HAP-1 (cell line): ENCODE results near the gene CLPSL1.
A peak's percentile ranks its signal among the peaks of the same experiment; 100 is the strongest.
"Not testable (repeated sequence)": the region's sequence is repeated elsewhere in the genome, so short reads cannot be mapped to it uniquely, and the experiment has no call there.

ENCODE experiments used
- DNase-seq, 2 experiments: peaks; one replicate each; pipeline ENCODE4 v3.0.0-alpha.2; 2016 to 2020; ENCODE audit warnings: low spot score in 2 of 2
- H3K27me3 ChIP-seq: fragments of 250-450 bp; sonication (Bioruptor Pico); 2 replicates; pipeline ENCODE4 v1.5.1; 2020; ENCODE audit warnings: low read depth, mild to moderate bottlenecking, moderate library complexity
- H3K36me3 ChIP-seq: fragments of 250-450 bp; sonication (Bioruptor Pico); replicated peaks from 2 replicates; pipeline ENCODE4 v1.5.1; 2020; ENCODE audit warnings: mild to moderate bottlenecking
- H3K4me1 ChIP-seq: fragments of 250-450 bp; sonication (Bioruptor Pico); 2 replicates; pipeline ENCODE4 v1.5.1; 2020; ENCODE audit warnings: mild to moderate bottlenecking
- H3K4me3 ChIP-seq: fragments of 250-450 bp; sonication (Bioruptor Pico); 2 replicates; pipeline ENCODE4 v1.5.1; 2020; ENCODE audit warnings: mild to moderate bottlenecking, moderate library complexity
- H3K9me3 ChIP-seq: fragments of 250-450 bp; sonication (Bioruptor Pico); 2 replicates; pipeline ENCODE4 v1.5.1; 2020; ENCODE audit warnings: mild to moderate bottlenecking, moderate library complexity
- in situ Hi-C: fragments of 300-500 bp; cut with MboI; formaldehyde crosslinking; loops from 3 replicates; pipeline ENCODE4 v1.14.3; 2020; ENCODE audit warnings: low sequenced_read_pairs, inconsistent platforms, mixed read lengths

Gene CLPSL1, protein sequence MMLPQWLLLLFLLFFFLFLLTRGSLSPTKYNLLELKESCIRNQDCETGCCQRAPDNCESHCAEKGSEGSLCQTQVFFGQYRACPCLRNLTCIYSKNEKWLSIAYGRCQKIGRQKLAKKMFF

DNA sequence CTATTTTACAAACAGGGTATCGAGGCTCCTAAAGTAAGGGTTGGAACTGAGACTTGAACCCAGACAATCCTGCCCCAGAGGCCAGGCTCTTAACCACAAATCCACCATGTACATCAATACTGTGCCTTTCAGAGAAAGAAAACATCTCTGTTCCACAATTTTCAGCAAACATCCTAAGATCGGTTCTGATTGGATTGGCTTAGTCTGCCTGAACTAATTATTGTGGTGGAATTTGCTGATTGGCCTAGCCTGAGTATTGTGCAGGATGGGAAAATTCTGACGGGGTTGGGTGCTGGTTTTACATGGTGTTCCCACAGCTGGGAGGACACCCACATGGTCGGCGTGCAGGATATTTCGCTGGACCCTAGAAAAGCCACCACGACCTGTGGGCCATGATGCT is at the start of gene CLPSL1:
CLPSL1 (plus strand) TSS at position 301 of the 400 bp plus-strand sequence; CDS start at position 393, 92 bp downstream.
- Histone ChIP-seq H3K36me3 (no peaks in the 10 kb centered on the region), H3K4me1 (peaks cover 21% of the 10 kb centered on the region), H3K4me3 (no peak within 1 kb of the TSS), H3K27me3 (no peaks in the 10 kb centered on the region), H3K9me3 (no peaks in the 10 kb centered on the region)
- no peak for DNase-seq
- in situ Hi-C loops, result no loop called here

DNA sequence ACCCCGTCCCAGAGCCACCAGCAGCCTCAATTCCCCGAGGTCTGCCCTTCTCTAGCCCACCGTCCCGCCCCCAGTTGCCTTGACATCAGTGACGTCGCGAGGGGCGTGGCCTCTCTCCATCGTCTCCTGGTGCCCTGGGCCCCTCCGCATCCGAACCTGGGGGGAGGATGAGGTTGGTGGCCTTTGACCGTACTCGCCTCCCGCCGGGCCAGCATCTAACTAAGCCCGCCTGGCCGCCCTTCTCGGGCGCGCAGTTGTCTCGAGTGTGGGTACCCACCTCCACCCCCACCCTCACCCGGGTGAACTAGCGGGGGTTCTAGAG is 49.4 kb upstream of the CLPSL1 start:
- peak overlapping the region; percentile 63 for H3K4me3 ChIP-seq
- no peaks in the 10 kb centered on the region for H3K9me3 ChIP-seq
- no peaks in the 10 kb centered on the region for H3K36me3 ChIP-seq
- peaks cover 38% of the 10 kb centered on the region for H3K4me1 ChIP-seq
- in situ Hi-C loops, result no loop called here
- no peaks in the 10 kb centered on the region for H3K27me3 ChIP-seq
- peak; percentile 82 to 97 for DNase-seq

DNA sequence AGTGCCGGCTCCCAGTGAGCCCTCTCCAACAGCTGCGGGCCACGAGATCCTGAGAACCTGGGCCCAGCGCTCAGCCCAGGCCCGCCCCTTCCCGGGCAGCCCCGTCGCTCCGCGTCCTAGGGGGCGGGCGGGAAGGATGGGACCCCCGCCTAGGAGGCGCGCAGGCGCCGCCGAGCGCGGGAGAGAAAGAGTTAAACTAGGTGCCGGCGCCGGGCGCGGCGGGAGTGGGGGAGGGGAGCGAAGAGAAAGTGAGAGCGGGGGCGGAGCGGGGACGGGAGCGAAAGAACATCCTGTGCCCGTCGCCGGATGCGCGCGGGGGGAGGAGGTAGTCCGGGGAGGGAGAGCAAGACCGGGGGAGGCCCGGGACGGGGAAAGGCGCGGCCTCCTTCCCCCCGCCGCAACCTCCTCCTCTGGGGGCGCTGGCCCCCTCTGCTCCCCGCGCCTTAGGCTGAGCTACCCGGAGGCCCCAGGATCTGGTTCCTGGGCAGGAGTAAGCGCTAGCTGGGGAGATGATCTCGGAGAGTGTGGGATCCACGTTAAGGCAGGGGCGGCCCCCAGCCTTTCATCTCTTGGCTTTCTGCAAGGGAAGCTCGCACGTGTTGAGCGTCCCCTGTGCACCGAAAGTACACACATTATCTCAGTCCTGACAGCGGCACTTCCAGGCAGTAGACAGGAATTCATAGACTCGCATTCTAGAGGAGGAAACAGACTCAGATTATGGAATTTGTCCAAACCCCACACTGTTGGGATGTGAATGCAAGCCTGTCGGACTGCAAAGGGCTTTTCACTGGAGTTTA is 48.9 kb upstream of the CLPSL1 start:
- in situ Hi-C loops, result no loop called here
- Histone ChIP-seq H3K9me3 (no peaks in the 10 kb centered on the region), H3K27me3 (no peaks in the 10 kb centered on the region), H3K36me3 (no peaks in the 10 kb centered on the region), H3K4me3 (peak overlapping the region; percentile 63), H3K4me1 (peaks cover 33% of the 10 kb centered on the region)
- DNase-seq, result peak; percentile 81 to 96

DNA sequence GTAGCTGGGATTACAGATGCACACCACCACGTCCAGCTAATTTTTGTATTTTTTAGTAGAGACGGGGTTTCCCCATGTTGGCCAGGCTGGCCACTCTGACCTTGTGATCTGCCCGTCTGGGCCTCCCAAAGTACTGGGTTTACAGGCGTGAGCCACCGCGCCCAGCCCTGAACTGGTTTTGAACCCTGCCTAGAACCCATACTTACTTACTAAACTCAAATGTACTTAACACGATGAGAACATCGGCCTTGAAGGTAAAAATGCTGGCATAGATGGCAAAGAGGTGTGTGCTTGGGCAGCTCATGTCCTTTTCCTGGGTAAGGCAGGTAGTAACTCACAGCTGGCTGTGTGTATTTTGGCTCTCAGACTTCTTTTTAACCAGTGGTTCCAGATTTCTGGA is 47.2 kb upstream of the CLPSL1 start:
- DNase-seq, result no peak
- Histone ChIP-seq H3K9me3 (no peaks in the 10 kb centered on the region), H3K36me3 (no peaks in the 10 kb centered on the region), H3K27me3 (no peaks in the 10 kb centered on the region), H3K4me1 (peaks cover 19% of the 10 kb centered on the region), H3K4me3 (no peak overlapping the region)
- in situ Hi-C loops, result no loop called here

DNA sequence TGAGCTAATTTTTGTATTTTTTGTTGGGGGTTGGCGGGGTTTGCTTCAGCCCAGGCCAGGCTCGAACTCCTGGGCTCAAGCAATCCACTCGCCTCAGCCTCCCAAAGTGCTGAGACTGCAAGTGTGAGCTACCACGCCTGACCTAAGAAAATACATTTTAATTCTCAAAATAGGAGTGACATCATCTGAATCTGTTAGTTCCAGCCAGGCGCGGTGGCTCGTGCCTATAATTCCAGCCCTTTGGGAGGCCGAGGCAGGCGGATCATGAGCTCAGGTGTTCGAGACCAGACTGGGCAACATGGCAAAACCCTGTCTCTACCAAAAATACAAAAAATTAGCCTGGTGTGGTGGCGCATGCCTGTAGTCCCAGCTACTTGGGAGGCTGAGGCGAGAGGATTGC is 46.5 kb upstream of the CLPSL1 start:
- H3K9me3 ChIP-seq, in situ Hi-C loops, DNase-seq, H3K4me3 ChIP-seq, H3K27me3 ChIP-seq, H3K36me3 ChIP-seq: not testable (repeated sequence)
- H3K4me1 ChIP-seq, result peaks cover 23% of the 10 kb centered on the region

DNA sequence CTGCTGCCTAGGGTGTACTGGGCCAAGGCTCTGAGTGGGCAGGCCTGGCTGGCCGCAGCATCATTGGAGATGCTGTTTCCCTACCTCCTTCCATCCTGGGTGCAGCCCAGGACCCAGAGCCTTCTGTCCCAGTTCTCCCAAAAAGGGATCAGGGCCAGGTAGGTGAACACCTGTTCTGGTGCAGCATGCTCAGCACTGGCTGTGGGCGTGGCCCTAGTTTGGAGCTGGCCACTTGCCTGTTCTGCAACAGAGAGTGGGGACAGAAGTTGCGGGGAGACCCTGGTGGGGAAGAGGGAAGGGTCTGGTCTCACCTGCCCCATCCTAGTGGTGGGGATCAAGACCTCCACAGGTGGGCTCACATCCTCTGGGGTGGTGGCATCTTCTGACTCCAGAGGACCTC is 45.4 kb upstream of the CLPSL1 start:
- no peaks in the 10 kb centered on the region for H3K27me3 ChIP-seq

DNA sequence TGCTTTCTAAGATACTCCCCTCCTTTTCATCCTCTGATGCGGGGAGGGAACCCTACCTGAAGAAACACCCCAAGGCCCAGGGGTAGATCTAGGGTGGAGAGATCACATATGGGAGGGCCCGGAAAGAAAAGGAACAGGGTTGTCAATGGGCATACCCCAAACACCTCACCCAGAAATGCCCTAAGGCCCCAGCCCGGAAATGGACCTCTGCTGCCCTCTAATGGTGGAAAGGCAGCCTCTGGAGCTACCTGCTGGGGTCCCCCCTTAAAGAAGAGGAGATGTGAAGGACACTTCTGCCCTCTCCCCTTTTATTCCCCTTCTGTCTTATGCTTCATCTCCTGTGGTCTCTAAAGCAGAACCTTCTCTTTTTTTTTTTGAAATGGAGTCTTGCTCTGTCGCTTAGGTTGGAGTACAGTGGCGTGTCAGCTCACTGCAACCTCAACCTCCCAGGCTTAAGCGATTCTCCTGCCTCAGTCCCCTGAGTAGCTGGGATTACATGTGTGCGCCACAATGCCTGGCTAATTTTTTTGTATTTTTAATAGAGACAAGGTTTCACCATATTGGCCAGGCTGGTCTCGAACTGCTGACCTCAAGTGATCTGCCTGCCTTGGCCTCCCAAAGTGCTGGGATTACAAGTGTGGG is 44.4 kb upstream of the CLPSL1 start:
- in situ Hi-C loops, result loop anchor here (5.0 kb wide), 2 partner anchors 154 to 214 kb away; no protein-coding TSS in a partner anchor
- H3K36me3 ChIP-seq, result no peaks in the 10 kb centered on the region
- H3K27me3 ChIP-seq, result no peaks in the 10 kb centered on the region
- H3K4me1 ChIP-seq, result peaks cover 30% of the 10 kb centered on the region
- no peak overlapping the region for H3K4me3 ChIP-seq
- no peaks in the 10 kb centered on the region for H3K9me3 ChIP-seq
- DNase-seq, result peak; percentile 57 to 89

More for the DNA sequence above, 45.4 kb upstream of the CLPSL1 start:
- peaks cover 34% of the 10 kb centered on the region for H3K4me1 ChIP-seq
- in situ Hi-C loops, result loop anchor here (5.0 kb wide), 2 partner anchors 153 to 213 kb away; no protein-coding TSS in a partner anchor
- no peak overlapping the region for H3K4me3 ChIP-seq
- H3K9me3 ChIP-seq, result no peaks in the 10 kb centered on the region
- no peaks in the 10 kb centered on the region for H3K36me3 ChIP-seq
- no peak for DNase-seq

DNA sequence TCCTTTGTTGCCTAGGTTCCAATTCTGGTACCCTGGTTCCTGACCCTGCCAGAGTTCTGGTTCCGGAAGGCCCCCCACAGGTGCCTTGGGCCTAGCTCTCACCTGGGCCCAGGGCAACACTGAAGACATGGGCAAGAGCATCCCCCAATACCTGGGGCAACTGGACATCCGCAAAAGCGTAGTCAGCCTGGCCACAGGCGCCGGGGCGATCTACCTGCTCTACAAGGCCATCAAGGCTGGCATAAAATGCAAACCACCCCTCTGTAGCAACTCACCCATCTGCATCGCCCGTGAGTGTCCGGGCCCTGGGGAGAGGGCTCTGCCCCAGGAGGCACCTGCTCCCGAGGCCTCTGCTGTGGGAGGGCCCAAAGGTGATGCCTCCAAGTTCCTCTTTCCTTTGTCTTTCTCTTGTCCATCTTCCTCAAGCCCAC is 43.8 kb upstream of the CLPSL1 start, which contains the start of gene ARMC12:
ARMC12 (plus strand) TSS at position 51 of the 431 bp plus-strand sequence; CDS start at position 128, 77 bp downstream.
- in situ Hi-C loops, result loop anchor here (5.0 kb wide), 2 partner anchors 155 to 215 kb away; no protein-coding TSS in a partner anchor
- no peak within 1 kb of the TSS for H3K4me3 ChIP-seq
- H3K27me3 ChIP-seq, result no peaks in the 10 kb centered on the region
- peaks cover 29% of the 10 kb centered on the region for H3K4me1 ChIP-seq
- H3K9me3 ChIP-seq, result no peaks in the 10 kb centered on the region
- DNase-seq, result no peak
- H3K36me3 ChIP-seq, result no peaks in the 10 kb centered on the region

DNA sequence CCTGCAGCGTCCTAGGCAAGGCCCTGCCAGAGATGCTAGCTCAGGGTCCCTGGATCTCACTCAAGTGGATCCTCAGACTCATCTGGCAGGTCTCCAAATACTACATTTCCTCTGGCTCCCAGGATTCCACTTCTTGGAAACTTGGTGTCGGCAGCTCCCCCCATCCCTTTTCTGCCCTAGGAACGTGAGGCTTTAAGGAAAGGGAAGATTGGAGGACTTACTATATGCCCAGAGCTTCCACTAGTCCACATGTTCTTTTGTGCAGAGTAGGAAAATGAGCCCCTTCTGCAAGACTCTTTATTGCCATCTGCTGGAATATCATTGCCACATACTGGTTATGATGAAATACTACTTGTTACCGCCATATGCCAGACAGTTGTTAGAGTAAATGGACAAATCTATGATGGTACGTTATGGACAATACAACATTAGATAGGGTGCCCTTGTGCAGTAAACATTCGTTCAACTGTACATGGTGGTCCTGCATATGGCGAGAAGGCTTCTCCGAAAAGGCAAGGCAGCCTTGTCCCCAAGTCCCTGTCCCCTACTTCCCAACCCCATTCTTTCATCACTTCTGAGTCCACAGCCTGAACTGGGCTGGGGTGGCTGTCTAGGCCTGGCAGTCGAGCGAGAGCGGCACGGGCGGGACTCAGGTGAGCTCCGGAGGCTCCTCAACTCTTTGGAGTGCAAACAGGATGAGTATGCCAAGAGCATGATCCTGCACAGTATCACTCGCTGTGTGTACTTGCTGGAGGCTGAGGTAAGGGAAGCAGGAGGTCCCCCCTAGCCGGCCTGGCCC is 43.2 kb upstream of the CLPSL1 start:
- in situ Hi-C loops, result loop anchor here (5.0 kb wide), 2 partner anchors 155 to 215 kb away; no protein-coding TSS in a partner anchor
- Histone ChIP-seq H3K4me3 (no peak overlapping the region), H3K4me1 (peaks cover 23% of the 10 kb centered on the region), H3K27me3 (no peaks in the 10 kb centered on the region), H3K36me3 (no peaks in the 10 kb centered on the region), H3K9me3 (no peaks in the 10 kb centered on the region)
- DNase-seq, result peak in 1 of 2 experiments; percentile 87

DNA sequence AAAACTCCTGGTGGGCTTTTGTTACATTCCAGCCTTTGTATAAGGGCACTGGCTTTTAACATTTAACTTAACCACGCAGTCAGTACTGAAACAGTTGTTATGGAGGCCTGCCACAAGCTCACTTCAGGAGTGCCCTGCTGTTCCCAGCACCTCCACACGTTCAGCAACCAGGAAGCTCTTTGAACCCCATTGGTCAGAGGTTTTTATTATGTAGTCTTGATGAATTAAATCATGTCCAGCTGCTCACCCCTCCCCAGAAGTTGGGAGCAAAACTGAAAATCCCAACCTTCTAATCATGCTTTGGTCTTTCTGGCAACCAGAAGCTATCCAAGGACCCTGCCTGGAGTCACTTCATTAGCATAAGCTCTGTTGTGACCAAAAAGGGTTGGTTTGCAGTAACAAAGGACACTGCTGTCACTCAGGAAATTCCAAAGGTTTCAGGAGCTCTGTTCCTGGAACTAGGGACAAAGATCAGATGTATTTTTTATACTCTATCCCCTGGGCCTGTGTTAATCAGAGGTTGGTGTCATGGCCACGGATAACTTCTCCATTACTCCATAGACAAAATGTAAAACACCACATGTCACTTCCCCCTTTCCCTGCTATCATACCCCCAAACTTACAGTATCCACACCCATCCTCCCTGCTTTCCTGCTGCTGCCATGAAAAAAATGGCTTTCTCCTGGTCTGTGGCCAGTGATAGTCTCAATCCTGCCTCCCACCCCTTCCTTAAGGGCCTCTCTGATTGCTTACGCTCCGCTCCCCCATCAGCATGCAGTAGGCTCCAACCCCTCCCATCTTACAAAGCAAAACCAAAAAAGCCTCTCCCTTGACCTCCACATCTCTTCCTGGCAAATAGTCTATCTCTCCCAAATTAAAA is 40.9 kb upstream of the CLPSL1 start:
- Histone ChIP-seq H3K4me1 (peaks cover 20% of the 10 kb centered on the region), H3K27me3 (no peaks in the 10 kb centered on the region), H3K4me3 (no peak overlapping the region), H3K9me3 (no peaks in the 10 kb centered on the region), H3K36me3 (no peaks in the 10 kb centered on the region)
- in situ Hi-C loops, result loop anchor here (5.0 kb wide), 2 partner anchors 158 to 218 kb away; no protein-coding TSS in a partner anchor
- peak; percentile 69 to 91 for DNase-seq

DNA sequence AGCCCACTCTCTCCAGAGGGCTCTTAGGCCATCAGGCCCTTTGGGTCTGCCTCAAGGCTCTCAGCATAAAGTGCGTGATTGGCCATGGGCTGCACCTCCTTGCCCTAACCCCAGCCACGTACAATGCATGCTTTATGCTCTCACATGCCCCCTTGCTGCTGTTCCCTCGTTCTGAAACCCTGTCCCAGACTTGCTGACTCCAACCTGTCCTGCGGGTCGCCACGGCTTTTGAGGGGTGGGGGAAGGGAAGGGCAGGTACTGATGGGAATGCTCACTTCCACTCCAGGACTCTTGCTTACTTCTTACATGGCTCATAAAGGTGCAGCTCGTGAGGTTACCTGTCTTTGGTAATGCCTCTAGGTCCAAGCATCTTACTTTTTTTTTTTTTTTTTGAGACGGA is 38.0 kb upstream of the CLPSL1 start:
- Histone ChIP-seq H3K4me1 (peaks cover 17% of the 10 kb centered on the region), H3K9me3 (no peaks in the 10 kb centered on the region; the same call in 1 of the 2 replicates), H3K27me3 (no peaks in the 10 kb centered on the region), H3K4me3 (no peak overlapping the region), H3K36me3 (no peaks in the 10 kb centered on the region)
- in situ Hi-C loops, result no loop called here
- DNase-seq, result no peak

DNA sequence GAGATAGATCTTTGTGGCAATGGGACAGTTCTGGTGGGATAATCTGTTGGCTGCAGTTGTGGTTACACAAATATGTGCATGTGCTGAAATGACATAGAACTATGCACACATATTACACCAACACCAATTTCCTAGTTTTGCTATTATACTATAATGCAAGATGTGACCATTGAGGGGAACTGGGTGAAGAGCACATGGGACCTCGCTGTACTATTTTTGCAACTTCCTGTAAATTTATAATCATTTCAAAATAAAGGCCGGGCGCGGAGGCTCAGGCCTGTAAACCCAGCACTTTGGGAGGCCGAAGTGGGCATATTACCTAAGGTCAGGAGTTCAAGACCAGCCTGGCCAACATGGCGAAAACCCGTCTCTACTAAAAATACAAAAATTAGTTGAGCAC is 35.3 kb upstream of the CLPSL1 start:
- Histone ChIP-seq H3K9me3 (peaks cover 2% of the 10 kb centered on the region; the same call in 1 of the 2 replicates), H3K4me1 (peaks cover 2% of the 10 kb centered on the region), H3K27me3 (no peaks in the 10 kb centered on the region), H3K4me3 (no peak overlapping the region), H3K36me3 (no peaks in the 10 kb centered on the region)
- DNase-seq, result no peak
- in situ Hi-C loops, result no loop called here
